GM19239 (cell line): ENCODE results near the gene HEATR5B.
"Not testable (repeated sequence)": the region's sequence is repeated elsewhere in the genome, so short reads cannot be mapped to it uniquely, and the experiment has no call there.

ENCODE experiments used
- DNase-seq: peaks from one replicate; pipeline ENCODE4 v3.0.0; 2011; ENCODE audit warnings: low spot score; ENCODE audit not compliant: insufficient read length
- FAIRE-seq: peaks from 2 replicates; lab custom pipeline; 2011; peaks lifted over from hg19 to GRCh38; lab: Jason Lieb, UNC

Gene HEATR5B

DNA sequence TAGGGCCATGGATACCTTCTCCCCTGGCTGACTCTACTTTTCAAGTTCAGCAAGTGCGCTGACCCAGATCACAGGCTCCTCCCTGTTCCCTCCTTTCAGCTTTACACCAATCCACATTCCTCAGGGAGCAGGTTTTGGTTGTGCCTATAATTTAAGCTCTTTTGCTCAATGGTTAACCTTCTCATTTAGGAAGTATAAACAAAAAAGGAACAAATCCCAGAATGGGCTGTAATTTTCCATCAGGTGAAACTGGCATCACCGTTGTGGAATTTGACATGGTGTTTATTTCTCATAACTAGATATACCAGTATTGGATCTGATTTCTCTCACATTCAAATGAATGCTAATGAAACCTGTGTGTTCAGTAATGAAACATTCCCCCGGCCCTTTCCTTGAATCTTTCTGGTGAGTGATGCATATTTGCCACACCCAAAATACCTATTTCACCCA lies 131.4 kb downstream of the HEATR5B start:
- FAIRE-seq, result no peak
- DNase-seq, result no peak

DNA sequence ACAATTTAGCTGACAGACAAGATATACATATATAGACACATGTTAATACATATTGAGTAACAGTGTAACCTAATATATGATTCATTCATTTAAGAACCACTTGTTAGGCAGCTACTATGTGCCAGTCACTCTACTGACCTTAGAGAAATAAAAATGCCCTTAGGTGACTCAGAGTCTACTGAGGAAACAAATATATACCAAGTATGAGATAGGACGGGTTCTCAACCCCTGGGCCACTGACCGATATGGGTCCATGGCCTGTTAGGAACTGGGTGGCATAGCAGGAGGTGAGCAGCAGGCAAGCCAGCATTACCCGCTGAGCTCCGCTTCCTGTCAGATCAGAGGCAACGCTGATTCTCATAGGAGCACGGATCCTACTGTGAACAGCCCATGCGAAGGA lies 132.6 kb downstream of the HEATR5B start:
- no peak for FAIRE-seq
- no peak for DNase-seq

DNA sequence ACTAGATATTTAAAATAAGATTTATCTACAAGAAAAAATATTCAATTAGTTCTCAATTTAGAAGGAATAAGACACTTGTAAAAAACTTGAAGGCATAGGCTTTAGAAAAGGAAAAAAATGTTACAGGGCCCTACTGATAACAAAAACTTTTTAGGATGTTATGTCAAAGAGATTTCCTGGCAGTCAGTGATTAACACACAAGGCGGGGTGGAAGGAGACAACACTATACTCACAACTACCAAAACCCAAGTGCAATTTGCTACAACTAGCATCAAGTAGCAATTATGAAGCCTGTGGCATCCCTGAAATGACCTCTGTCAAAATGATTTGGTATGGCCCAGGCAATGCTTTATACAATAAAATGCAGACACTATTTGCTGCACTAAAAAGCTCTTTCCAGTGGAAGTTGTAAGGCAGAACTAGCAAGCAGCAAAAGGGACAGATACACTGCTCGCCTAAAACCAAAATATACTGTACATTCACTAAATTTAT lies 133.1 kb downstream of the HEATR5B start:
- no peak for DNase-seq

DNA sequence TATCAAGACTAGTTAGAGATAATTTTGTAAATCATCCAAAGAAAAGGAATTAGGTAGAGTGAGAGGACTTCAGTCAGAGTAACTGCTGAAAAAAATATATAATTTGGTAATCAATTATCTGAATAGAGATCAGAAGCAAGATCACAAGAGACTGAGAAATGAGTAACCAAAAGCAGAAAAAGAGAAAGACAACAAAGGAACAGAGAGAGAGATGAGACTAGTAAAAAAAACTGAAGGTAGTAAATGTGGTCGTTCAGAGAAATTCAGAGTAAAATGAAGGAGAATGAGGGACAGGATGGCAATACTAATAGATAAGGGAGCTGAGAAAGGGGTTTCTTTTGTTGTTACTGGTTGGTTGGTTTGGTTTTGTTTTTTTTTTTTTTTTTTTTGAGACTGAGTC lies 134.3 kb downstream of the HEATR5B start:
- FAIRE-seq, result no peak
- no peak for DNase-seq

More for the DNA sequence above, 133.1 kb downstream of the HEATR5B start:
- FAIRE-seq, result no peak

DNA sequence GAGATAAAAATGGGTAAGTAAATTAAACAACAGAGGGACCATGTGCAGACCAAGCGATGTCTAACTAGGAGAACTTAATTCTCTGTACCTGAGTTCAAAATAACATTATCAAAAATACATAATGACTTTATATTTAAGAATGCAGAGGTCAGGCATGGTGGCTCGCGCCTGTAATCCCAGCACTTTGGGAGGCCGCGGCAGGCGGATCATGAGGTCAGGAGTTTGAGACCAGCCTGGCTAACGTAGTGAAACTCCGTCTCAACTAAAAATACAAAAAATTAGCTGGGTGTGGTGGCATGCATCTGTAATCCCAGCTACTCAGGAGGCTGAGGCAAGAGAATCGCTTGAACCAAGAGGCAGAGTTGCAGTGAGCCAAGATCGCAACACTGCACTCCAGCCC lies 138.9 kb downstream of the HEATR5B start:
- not testable (repeated sequence) for FAIRE-seq, DNase-seq

DNA sequence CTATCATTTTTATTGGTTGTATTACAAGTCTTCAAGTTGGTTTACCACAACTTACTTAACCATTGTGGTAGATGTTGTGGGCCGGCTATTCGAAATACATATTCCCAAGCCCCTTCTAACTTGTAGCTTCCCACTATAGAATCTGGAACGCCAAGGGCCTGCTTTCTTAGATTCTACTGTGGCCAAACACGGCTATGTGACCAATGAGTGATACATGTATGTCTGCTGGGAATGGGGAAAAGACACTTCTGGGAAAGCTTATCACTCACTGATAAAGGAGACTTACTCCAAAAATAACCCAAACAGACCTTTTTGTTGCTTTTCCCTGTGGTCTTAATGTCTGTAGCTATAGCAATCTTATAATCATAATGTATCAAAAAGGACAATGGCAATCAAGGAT lies 142.3 kb downstream of the HEATR5B start:
- DNase-seq (no peak), FAIRE-seq (no peak)

DNA sequence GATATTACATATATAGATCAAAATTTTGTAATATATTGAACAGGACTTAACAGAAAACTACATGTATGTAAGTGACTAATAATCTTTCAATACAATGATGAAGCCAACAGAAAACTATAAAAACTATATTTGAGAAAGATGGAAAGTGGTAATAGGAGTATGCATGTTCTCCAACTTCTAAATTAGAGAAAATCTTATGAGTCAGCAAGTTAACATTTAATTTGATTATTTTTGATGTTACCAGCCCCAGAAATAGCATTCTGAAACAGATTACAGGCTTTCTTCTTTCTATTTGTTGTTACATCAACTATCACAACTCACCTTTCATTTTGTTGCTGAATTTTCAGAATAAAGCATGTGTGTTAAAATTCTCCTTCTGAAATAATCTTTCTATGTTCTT lies 147.6 kb downstream of the HEATR5B start:
- not testable (repeated sequence) for DNase-seq, FAIRE-seq

DNA sequence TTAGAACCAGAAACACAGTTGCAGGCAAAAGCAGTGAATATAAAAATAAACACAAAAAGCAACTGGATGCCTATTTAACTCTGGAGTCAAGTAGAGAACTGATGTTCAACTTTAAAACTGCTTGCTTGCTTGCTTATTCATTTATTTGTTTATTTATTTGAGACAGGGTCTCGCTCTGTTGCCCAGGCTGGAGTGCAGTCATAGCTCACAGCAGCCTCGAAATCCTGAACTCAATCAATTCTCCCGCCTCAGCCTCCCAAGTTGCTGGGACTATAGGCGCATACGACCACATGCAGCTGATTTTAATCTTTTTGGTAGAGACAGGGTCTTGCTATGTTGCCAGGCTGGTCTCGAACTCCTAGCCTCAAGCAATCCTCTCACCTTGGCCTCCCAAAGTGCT lies 152.5 kb downstream of the HEATR5B start:
- not testable (repeated sequence) for FAIRE-seq, DNase-seq
